ENCODE results near the gene RANBP17. TPM values are rescaled to one million over a fixed set of nuclear protein-coding genes. Genes with fewer than 3 reads are reported as not detected.

The RANBP17 gene
- polyA plus RNA-seq, 1 donor from 2014 or later = 25.5 TPM

- Histone ChIP-seq H3F3A (ENCODE audit: insufficient read depth, low read length, poor library complexity, severe bottlenecking) (no peaks in the 10 kb centered on the region), H3K36me3 (ENCODE audit: insufficient read depth, low read length) (no peaks in the 10 kb centered on the region), H3K4me2 (ENCODE audit: low read length) (no peak overlapping the region), H2AFZ (ENCODE audit: low read depth, low read length) (no peak overlapping the region), H3K9ac (ENCODE audit: low read length) (no peak overlapping the region), H3K4me3 (ENCODE audit: low read length) (no peak overlapping the region), H3K27ac (ENCODE audit: low read length) (no peak overlapping the region), H3K79me2 (replicated peaks; ENCODE audit: insufficient read depth, low read length) (no peaks in the 10 kb centered on the region), H3K9me3 (ENCODE audit: low read length) (peaks cover 8% of the 10 kb centered on the region), H4K20me1 (ENCODE audit: insufficient read depth) (no peaks in the 10 kb centered on the region), H3K27me3 (ENCODE audit: insufficient read depth, low read depth, low read length) (no peaks in the 10 kb centered on the region), H3K9me2 (ENCODE audit: insufficient read depth, low read length) (no peaks in the 10 kb centered on the region)
- TF ChIP-seq MXI1 (conservative IDR thresholded peaks at IDR 0.05; ENCODE audit: poor library complexity, severe bottlenecking) (no peak), CTCF (IDR thresholded peaks at IDR 0.05; ENCODE audit: poor library complexity, severe bottlenecking) (no peak), SMC3 (conservative IDR thresholded peaks at IDR 0.05; ENCODE audit: poor library complexity) (no peak), TAF1 (IDR thresholded peaks at IDR 0.05; ENCODE audit: low read depth) (no peak)
Measured at GRCh38 chr5:171081319-171081718, 219.5 kb downstream of the RANBP17 start.

GRCh38 chr5:171092194-171092593, 230.4 kb downstream of the RANBP17 start:
- Histone ChIP-seq H2AFZ (ENCODE audit: low read depth, low read length) (no peak overlapping the region), H4K20me1 (ENCODE audit: insufficient read depth) (no peaks in the 10 kb centered on the region), H3K27me3 (ENCODE audit: insufficient read depth, low read depth, low read length) (no peaks in the 10 kb centered on the region), H3K4me3 (ENCODE audit: low read length) (no peak overlapping the region), H3K79me2 (replicated peaks; ENCODE audit: insufficient read depth, low read length) (no peaks in the 10 kb centered on the region), H3K36me3 (ENCODE audit: insufficient read depth, low read length) (no peaks in the 10 kb centered on the region), H3K9ac (ENCODE audit: low read length) (no peak overlapping the region), H3K27ac (ENCODE audit: low read length) (no peak overlapping the region), H3K9me2 (ENCODE audit: insufficient read depth, low read length) (no peaks in the 10 kb centered on the region), H3K4me2 (ENCODE audit: low read length) (no peak overlapping the region), H3F3A (ENCODE audit: insufficient read depth, low read length, poor library complexity, severe bottlenecking) (no peaks in the 10 kb centered on the region), H3K9me3 (ENCODE audit: low read length) (no peaks in the 10 kb centered on the region)
- no peak for TF ChIP-seq MXI1 (conservative IDR thresholded peaks at IDR 0.05; ENCODE audit: poor library complexity, severe bottlenecking)
- TF ChIP-seq EZH2 (IDR thresholded peaks at IDR 0.05; ENCODE audit: borderline replicate concordance, insufficient read depth, low read length, poor library complexity, severe bottlenecking) = no peak
- TF ChIP-seq POLR2AphosphoS5 (IDR thresholded peaks at IDR 0.05) = no peak
- TF ChIP-seq RAD21 (conservative IDR thresholded peaks at IDR 0.05) = no peak
- no peak for TF ChIP-seq REST (IDR thresholded peaks at IDR 0.05; ENCODE audit: borderline replicate concordance)
- no peak for TF ChIP-seq SMC3 (conservative IDR thresholded peaks at IDR 0.05; ENCODE audit: poor library complexity)
- no peak for TF ChIP-seq CTCF (IDR thresholded peaks at IDR 0.05; ENCODE audit: poor library complexity, severe bottlenecking)
- no peak for TF ChIP-seq TAF1 (IDR thresholded peaks at IDR 0.05; ENCODE audit: low read depth)
- TF ChIP-seq EP300 (conservative IDR thresholded peaks at IDR 0.05; ENCODE audit: poor library complexity, severe bottlenecking) = no peak
